AG04449 (cell line): ENCODE measurements around the gene TOM1L2.

Experiments
- CTCF ChIA-PET: fragments of 350-600 bp; formaldehyde crosslinking; extraction: SDS; loops from one replicate; lab custom pipeline; 2021; ENCODE audit warnings: antibody characterized with exemption; lab: Yijun Ruan, JAX
- POLR2A ChIA-PET: fragments of 400-600, 350-600 bp; formaldehyde crosslinking; extraction: SDS; loops from one replicate; lab custom pipeline; 2020; ENCODE audit warnings: antibody characterized with exemption, inconsistent platforms; lab: Yijun Ruan, JAX
- DNase-seq: peaks from one replicate; pipeline ENCODE4 v3.0.0-alpha.2; 2010; ENCODE audit warnings: low read depth, low spot score
- H3K4me3 ChIP-seq: 2 replicates; pipeline ENCODE4 v1.5.1; 2011; ENCODE audit warnings: low read depth, mild to moderate bottlenecking, control low read depth, low read length
- CTCF ChIP-seq: IDR thresholded peaks from one replicate; pipeline ENCODE4 v1.5.1; 2011; ENCODE audit warnings: mild to moderate bottlenecking, moderate library complexity, low read length, control low read depth, inconsistent platforms; ENCODE audit not compliant: insufficient read depth; ENCODE audit errors: missing control alignments

TOM1L2 gene

DNA sequence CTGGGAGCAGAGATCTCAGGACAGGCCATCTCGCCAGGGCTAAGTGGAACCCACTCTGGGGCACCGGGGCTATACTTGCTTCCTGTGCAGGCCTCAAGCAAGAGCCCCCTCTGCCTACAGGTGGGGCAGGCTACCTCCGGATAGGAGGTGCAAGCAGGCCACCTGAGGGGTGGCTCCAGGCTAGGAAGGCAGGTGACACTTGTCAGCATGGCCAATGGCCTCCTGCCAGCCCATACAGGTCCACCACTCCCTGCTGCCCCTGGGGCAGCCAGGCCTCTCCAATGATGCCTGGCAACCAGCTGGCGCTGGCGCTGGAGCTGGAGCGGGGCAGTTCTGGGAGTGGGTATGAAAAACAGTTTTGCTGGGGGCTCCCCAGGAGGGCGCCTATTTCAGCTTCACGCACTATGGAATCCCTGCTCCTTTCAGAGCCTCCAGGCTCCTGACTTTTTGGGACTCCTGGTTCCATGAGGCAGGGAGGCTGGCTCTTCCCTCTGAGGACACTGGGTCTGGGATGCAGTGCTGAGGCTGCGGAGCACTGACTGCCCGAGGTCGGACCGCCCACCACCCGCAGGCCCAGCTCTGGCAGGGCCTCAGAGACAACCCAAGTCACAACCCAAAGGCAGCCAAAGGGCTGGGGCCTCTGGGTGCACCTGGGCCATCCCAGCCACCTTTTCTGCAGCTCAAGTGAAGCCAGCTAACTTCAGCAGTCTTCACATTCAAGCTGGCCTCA, 127.0 kb downstream of the TOM1L2 start:
- H3K4me3 ChIP-seq, result no peak overlapping the region
- TF ChIP-seq CTCF, result no peak
- ChIA-PET POLR2A (no interaction called here), CTCF (interaction anchor here (9.0 kb wide), 1 partner anchor 15 kb away, joined by 82 read pairs; no protein-coding TSS in a partner anchor)
- no peak for DNase-seq

GRCh38 chr17:17844500-17844899, 127.7 kb downstream of the TOM1L2 start:
- POLR2A ChIA-PET, result no interaction called here
- no peak for TF ChIP-seq CTCF
- H3K4me3 ChIP-seq, result no peak overlapping the region
- CTCF ChIA-PET, result interaction anchor here (1.7 kb wide), 1 partner anchor 16 kb away, joined by 5 read pairs; no protein-coding TSS in a partner anchor
- no peak for DNase-seq

DNA sequence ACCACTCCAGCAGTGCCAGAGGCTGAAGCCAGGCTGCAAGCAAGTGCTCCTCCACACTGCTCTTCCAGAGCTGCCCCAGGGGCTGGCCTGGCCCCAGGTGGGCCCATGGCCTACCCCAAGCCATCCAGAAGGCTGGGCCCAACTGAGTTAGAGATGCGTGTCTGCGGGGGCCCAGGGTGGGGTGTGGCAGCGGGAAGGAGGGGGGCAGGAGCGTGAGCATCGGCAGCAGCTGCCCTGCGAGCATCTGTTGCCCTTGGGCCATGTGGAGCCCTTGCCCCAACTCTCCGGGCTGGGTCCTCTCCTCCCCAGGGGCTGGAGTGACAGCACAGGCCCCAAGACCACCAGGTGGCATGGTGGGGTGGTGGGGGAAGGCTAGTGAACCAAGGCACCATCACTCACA, 128.1 kb downstream of the TOM1L2 start:
- DNase-seq, result no peak
- ChIA-PET CTCF (interaction anchor here (1.7 kb wide), 1 partner anchor 17 kb away, joined by 5 read pairs; no protein-coding TSS in a partner anchor), POLR2A (no interaction called here)
- no peak overlapping the region for H3K4me3 ChIP-seq
- no peak for TF ChIP-seq CTCF

DNA sequence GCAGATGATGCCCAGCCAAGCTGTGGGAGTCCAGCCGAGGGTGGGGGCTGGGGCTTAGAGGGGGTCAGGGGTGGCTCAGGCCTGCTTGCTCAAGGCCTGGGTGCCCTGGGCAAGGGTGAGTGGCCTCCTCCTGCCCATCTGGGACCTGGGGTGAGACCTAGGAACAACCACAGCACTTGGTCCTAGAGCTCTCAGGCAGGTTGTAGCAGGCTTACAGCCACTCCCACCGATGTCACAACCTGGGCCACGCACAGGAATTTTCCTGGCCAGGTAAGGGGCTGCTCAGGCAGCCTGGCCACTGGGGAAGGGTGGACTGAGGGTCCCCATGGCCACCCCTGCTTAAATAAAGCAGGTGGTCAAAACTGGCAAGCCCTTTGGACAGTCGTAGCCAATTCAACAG, 129.1 kb downstream of the TOM1L2 start:
- POLR2A ChIA-PET, result no interaction called here
- no peak for TF ChIP-seq CTCF
- DNase-seq, result no peak
- CTCF ChIA-PET, result interaction anchor here (1.7 kb wide), 1 partner anchor 18 kb away, joined by 5 read pairs; no protein-coding TSS in a partner anchor
- no peak overlapping the region for H3K4me3 ChIP-seq

GRCh38 chr17:17842111-17842876, 129.9 kb downstream of the TOM1L2 start:
- TF ChIP-seq CTCF, result no peak
- DNase-seq, result no peak
- H3K4me3 ChIP-seq, result no peak overlapping the region
- POLR2A ChIA-PET, result no interaction called here
- CTCF ChIA-PET, result interaction anchor here (1.0 to 1.8 kb wide), 4 partner anchors 9 to 191 kb away, joined by 3 to 6 read pairs (median 3); no protein-coding TSS in a partner anchor

DNA sequence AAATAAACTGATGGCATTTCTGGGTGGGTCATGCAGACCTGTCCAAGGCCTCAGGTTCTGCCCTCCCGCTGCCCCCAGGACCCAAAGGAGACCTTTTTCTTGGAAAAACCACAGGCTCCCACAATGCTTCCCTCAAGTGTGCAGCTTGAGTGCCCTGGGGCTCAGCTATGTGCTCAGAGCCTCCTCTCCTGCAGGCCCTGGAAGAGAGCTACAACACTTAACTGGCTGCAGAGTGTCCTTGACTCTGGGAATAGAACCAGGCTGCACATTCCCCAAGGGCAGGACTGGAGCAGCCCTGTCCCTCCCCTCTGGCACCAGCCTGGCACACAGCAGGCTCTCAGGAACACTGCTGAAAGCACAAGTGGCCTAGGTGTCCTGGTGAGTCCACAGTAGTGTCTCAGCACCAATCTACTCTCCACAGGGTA, 130.6 kb downstream of the TOM1L2 start:
- no peak overlapping the region for H3K4me3 ChIP-seq
- no peak for TF ChIP-seq CTCF
- no peak for DNase-seq
- ChIA-PET POLR2A (no interaction called here), CTCF (interaction anchor here (0.7 to 1.8 kb wide), 6 partner anchors 8 to 192 kb away, joined by 3 to 6 read pairs (median 3); no protein-coding TSS in a partner anchor)
